Tibial nerve (tissue), 4 donors: ENCODE data around the gene TAF1C.

Experiments used
- CTCF ChIP-seq, 5 experiments: fragments of 200-600 bp in 3 of 5; fragments of 450-650 bp in 2 of 5; sonication (generic) in 3 of 5; IDR thresholded peaks; one replicate each; pipeline ENCODE4 v1.5.1; 2016 to 2019; ENCODE audit warnings: antibody characterized with exemption in 5 of 5, mild to moderate bottlenecking in 3 of 5, moderate library complexity in 2 of 5
- EP300 ChIP-seq, 2 donors: sonication (generic); formaldehyde crosslinking; IDR thresholded peaks; one replicate each; pipeline ENCODE4 v1.6.1; 2017; ENCODE audit warnings: antibody characterized with exemption in 2 of 2, mild to moderate bottlenecking in 1 of 2
- POLR2A ChIP-seq, 2 donors: fragments of 450-650 bp; IDR thresholded peaks; one replicate each; pipeline ENCODE4 v1.6.1; 2017; ENCODE audit warnings: antibody characterized with exemption in 2 of 2, mild to moderate bottlenecking in 2 of 2, moderate library complexity in 2 of 2

DNA sequence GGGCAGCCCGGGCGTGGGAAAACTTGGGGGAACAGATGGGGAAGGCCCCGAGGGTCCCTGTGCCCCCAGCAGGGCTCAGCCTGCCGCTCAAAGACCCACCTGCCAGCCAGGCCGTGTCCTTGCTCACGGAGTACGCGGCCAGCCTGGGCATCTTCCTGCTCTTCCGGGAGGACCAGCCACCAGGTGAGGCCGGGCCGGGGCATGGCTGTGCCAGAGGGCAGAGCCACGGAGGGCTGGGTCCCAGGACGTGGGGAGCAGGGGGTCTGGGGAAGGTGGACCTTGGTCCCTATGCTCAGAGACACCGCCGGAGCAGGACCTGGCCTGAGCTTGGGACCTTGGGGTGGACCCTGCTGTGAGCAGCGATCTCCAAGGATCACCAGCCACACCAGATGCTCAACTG, 4.6 kb upstream of the TAF1C start:
- TF ChIP-seq CTCF (IDR thresholded peaks at IDR 0.05) (no peak), EP300 (IDR thresholded peaks at IDR 0.05) (no peak), POLR2A (IDR thresholded peaks at IDR 0.05) (no peak)
